Left renal pelvis (tissue), 4 donors: Measurements from ENCODE around the gene ATG4C. TPM values are rescaled to one million over a fixed set of nuclear protein-coding genes. Genes with fewer than 3 reads are reported as not detected.

ENCODE experiments used
- DNase-seq, 4 donors: peaks; one replicate each; pipeline ENCODE4 v3.0.0-alpha.2; 2013; ENCODE audit warnings: low read depth in 4 of 4, low spot score in 3 of 4
- polyA plus RNA-seq, 4 donors: library from polyadenylated mRNA; unstranded; fragments of 120-200 nt; gene quantifications; one replicate each; pipeline ENCODE4 v1.2.1, GENCODE V29; 2013; ENCODE audit not compliant: insufficient read length in 4 of 4

Gene ATG4C
- polyA plus RNA-seq, 4 donors: 19.7 to 27.7 (median 20.6) TPM

GRCh38 chr1:62903522-62903921, 119.6 kb downstream of the ATG4C start:
- no peak for DNase-seq

- DNase-seq: no peak
Measured at GRCh38 chr1:62903982-62904855, 120.3 kb downstream of the ATG4C start.

- DNase-seq: no peak
Measured at GRCh38 chr1:62904856-62905225, 120.9 kb downstream of the ATG4C start.

- no peak for DNase-seq
Measured at GRCh38 chr1:62905309-62905708, 121.4 kb downstream of the ATG4C start.

- no peak for DNase-seq
Measured at GRCh38 chr1:62905872-62906271, 121.9 kb downstream of the ATG4C start.

- no peak for DNase-seq
Measured at GRCh38 chr1:62906428-62906886, 122.5 kb downstream of the ATG4C start.

GRCh38 chr1:62908168-62908695, 124.3 kb downstream of the ATG4C start:
- DNase-seq: no peak

GRCh38 chr1:62912028-62912638, 128.2 kb downstream of the ATG4C start:
- DNase-seq: no peak

Other genes starting within 250 kb of the ATG4C start
- 1 to 10 TPM; 3.9 to 9.7 (median 5.5) TPM for gene ANGPTL3, start 186.6 kb upstream of the ATG4C start, polyA plus RNA-seq
- gene DOCK7, start 95.7 kb upstream of the ATG4C start, polyA plus RNA-seq: 10 to 100 TPM; 55.5 to 62.4 (median 60.2) TPM